ENCODE measurements around the gene SERPINB10. TPM values are rescaled to one million over a fixed set of nuclear protein-coding genes. Genes with fewer than 3 reads are reported as not detected.
"Not testable (repeated sequence)": the region's sequence is repeated elsewhere in the genome, so short reads cannot be mapped to it uniquely, and the experiment has no call there.

SERPINB10 gene
- total and polyA plus RNA-seq, 12 donors: 0.06 TPM; not detected in 11

- no peak for DNase-seq
- no peak overlapping the region for H3K4me3 ChIP-seq
- H3K4me1 ChIP-seq (replicated peaks in 1 of 2): no peaks in the 10 kb centered on the region
- intact Hi-C loops (cut with DNase I): no loop called here
- H3K27me3 ChIP-seq: no peaks in the 10 kb centered on the region
- 61 to 69% (median 67%) methylated on average over 2 of the region's 2 CpGs for WGBS, 4 donors
- TF ChIP-seq CTCF (IDR thresholded peaks at IDR 0.05): no peak
- no peak for TF ChIP-seq POLR2A (IDR thresholded peaks at IDR 0.05)
- no peaks in the 10 kb centered on the region for H3K9me3 ChIP-seq (replicated peaks in 1 of 3)
- no peak overlapping the region for H3K27ac ChIP-seq
- H3K36me3 ChIP-seq (replicated peaks in 1 of 2): no peaks in the 10 kb centered on the region
These were observed 14.3 kb downstream of the SERPINB10 start for GRCh38 chr18:63922049-63922448.

GRCh38 chr18:63924551-63924950, 16.8 kb downstream of the SERPINB10 start:
- no peaks in the 10 kb centered on the region for H3K36me3 ChIP-seq (replicated peaks in 1 of 2)
- no peaks in the 10 kb centered on the region for H3K4me1 ChIP-seq (replicated peaks in 1 of 2)
- TF ChIP-seq CTCF (IDR thresholded peaks at IDR 0.05) (no peak), POLR2A (IDR thresholded peaks at IDR 0.05) (no peak)
- intact Hi-C loops (cut with DNase I): no loop called here
- DNase-seq: no peak
- no peaks in the 10 kb centered on the region for H3K27me3 ChIP-seq
- WGBS, 4 donors: 63 to 78% (median 70%) methylated on average over 1 of the region's 1 CpG
- no peak overlapping the region for H3K27ac ChIP-seq
- no peak overlapping the region for H3K4me3 ChIP-seq
- H3K9me3 ChIP-seq (replicated peaks in 1 of 3): no peaks in the 10 kb centered on the region

- no peak overlapping the region for H3K27ac ChIP-seq
- H3K4me1 ChIP-seq (replicated peaks in 1 of 2): no peaks in the 10 kb centered on the region
- no peaks in the 10 kb centered on the region for H3K36me3 ChIP-seq (replicated peaks in 1 of 2)
- TF ChIP-seq CTCF (IDR thresholded peaks at IDR 0.05): no peak
- no peak for TF ChIP-seq POLR2A (IDR thresholded peaks at IDR 0.05)
- 55 to 69% (median 61%) methylated on average over 8 of the region's 8 CpGs for WGBS, 4 donors
- no peaks in the 10 kb centered on the region for H3K9me3 ChIP-seq (replicated peaks in 1 of 3)
- no peak overlapping the region for H3K4me3 ChIP-seq
- no peak for DNase-seq
- no peaks in the 10 kb centered on the region for H3K27me3 ChIP-seq
- intact Hi-C loops (cut with DNase I): no loop called here
These were observed 20.6 kb downstream of the SERPINB10 start for GRCh38 chr18:63928331-63928730.

- DNase-seq; H3K27me3 ChIP-seq; H3K9me3 ChIP-seq (replicated peaks in 1 of 3); H3K4me3 ChIP-seq; intact Hi-C loops (cut with DNase I); H3K27ac ChIP-seq; H3K36me3 ChIP-seq (replicated peaks in 1 of 2); H3K4me1 ChIP-seq (replicated peaks in 1 of 2): not testable (repeated sequence)
These were observed 21.6 kb downstream of the SERPINB10 start for GRCh38 chr18:63929369-63929768.

GRCh38 chr18:63930773-63931354, 23.1 kb downstream of the SERPINB10 start:
- intact Hi-C loops (cut with DNase I): no loop called here
- DNase-seq: no peak
- TF ChIP-seq POLR2A (IDR thresholded peaks at IDR 0.05) (no peak), CTCF (IDR thresholded peaks at IDR 0.05) (no peak)
- 74 to 89% (median 74%) methylated on average over 3 of the region's 3 CpGs for WGBS, 4 donors
- Histone ChIP-seq H3K4me3 (no peak overlapping the region), H3K27ac (no peak overlapping the region), H3K9me3 (replicated peaks in 1 of 3) (no peaks in the 10 kb centered on the region), H3K36me3 (replicated peaks in 1 of 2) (no peaks in the 10 kb centered on the region), H3K4me1 (replicated peaks in 1 of 2) (peaks cover 0 to 2% of the 10 kb centered on the region in 2 donors), H3K27me3 (peaks cover 6% of the 10 kb centered on the region)

Data from adrenal gland (tissue), 12 donors.